ENCODE measurements around the gene ZNF362. TPM values are rescaled to one million over a fixed set of nuclear protein-coding genes. Genes with fewer than 3 reads are reported as not detected.

Gene ZNF362
- total RNA-seq, 1 donor from 2014 or later: 24.6 TPM

- H3K9me3 ChIP-seq: no peaks in the 10 kb centered on the region
- peaks cover 45% of the 10 kb centered on the region for H3K4me1 ChIP-seq
- no peaks in the 10 kb centered on the region for H3K27me3 ChIP-seq
- peak overlapping the region; percentile 81 for H3K27ac ChIP-seq
- peak in 1 of 2 donors; percentile 93 for DNase-seq (ENCODE audit: extremely low spot score in 2 of 2)
- peaks cover 0 to 5% of the 10 kb centered on the region in 2 donors for H3K36me3 ChIP-seq
- intact Hi-C loops (cut with DNase I): no loop called here
- H3K4me3 ChIP-seq: peak overlapping the region; percentile 87 to 99
- peak; percentile 21 to 71 for TF ChIP-seq POLR2A (IDR thresholded peaks at IDR 0.05)
- no peak for TF ChIP-seq CTCF (IDR thresholded peaks at IDR 0.05)
- TF ChIP-seq POLR2AphosphoS5 (IDR thresholded peaks at IDR 0.05; ENCODE audit: insufficient read depth in 1 of 2, low read depth in 1 of 2): peak; percentile 15 to 90
These were observed 93.7 kb downstream of the ZNF362 start for GRCh38 chr1:33349778-33350610.

MicroRNAs within 50 kb of the gene (microRNA counts, 767-probe panel; counts per million panel counts)
- 238 to 261 counts per million in 2 donors for microRNA hsa-miR-3605-5p

Small RNA genes lying within 50 kb of the gene (microRNA-seq; reads per million reads assigned to microRNA genes)
- gene MIR3605 (ENCODE audit: borderline number of aligned reads, borderline replicate concordance): 16.8 reads per million, percentile 29 among the genes with 10 or more reads in this experiment

Small RNA genes lying within 50 kb of the gene (small RNA-seq; reads per million reads assigned to genes)
- gene RN7SKP16: not detected

Other genes starting within 250 kb of the ZNF362 start
- 118 TPM for gene AK2, start 219.6 kb upstream of the ZNF362 start, total RNA-seq
- 7.9 TPM for gene AZIN2, start 175.3 kb upstream of the ZNF362 start, total RNA-seq
- gene TRIM62, start 74.4 kb upstream of the ZNF362 start, total RNA-seq: 8.8 TPM
- not detected for gene A3GALT2, start 64.6 kb downstream of the ZNF362 start, total RNA-seq
- gene PHC2, start 174.6 kb downstream of the ZNF362 start, total RNA-seq: 97.2 TPM
- gene ZSCAN20, start 216.2 kb downstream of the ZNF362 start, total RNA-seq: 4.4 TPM